GM23338 (cell line): ENCODE data around the gene MRLN. TPM values are rescaled to one million over a fixed set of nuclear protein-coding genes. Genes with fewer than 3 reads are reported as not detected.

Source experiments
- ATAC-seq: fragments of 200-7000 bp; cut with Tn5 transposase; 3 replicates; pipeline ENCODE4 v1.9.1; 2020
- DNase-seq: peaks from one replicate; pipeline ENCODE4 v3.0.0-alpha.2; 2015; ENCODE audit warnings: low spot score
- H2AFZ ChIP-seq: fragments of 200-600 bp; sonication (generic); 2 replicates; pipeline ENCODE4 v1.8.0; 2016; ENCODE audit warnings: antibody characterized with exemption, mild to moderate bottlenecking, moderate library complexity
- H3F3A ChIP-seq: fragments of 200-600 bp; sonication (generic); replicated peaks from 2 replicates; pipeline ENCODE4 v1.8.0; 2017; ENCODE audit warnings: antibody characterized with exemption, mixed run types, low read depth
- H3K27ac ChIP-seq: fragments of 200-600 bp; sonication (generic); 2 replicates; pipeline ENCODE4 v1.6.1; 2016; ENCODE audit warnings: low read depth
- H3K27me3 ChIP-seq: fragments of 200-600 bp; sonication (generic); 2 replicates; pipeline ENCODE4 v1.8.0; 2016; ENCODE audit warnings: mild to moderate bottlenecking, mixed run types, moderate library complexity; ENCODE audit not compliant: insufficient read depth
- H3K36me3 ChIP-seq: fragments of 200-600 bp; sonication (generic); 2 replicates; pipeline ENCODE4 v1.8.0; 2016; ENCODE audit warnings: mild to moderate bottlenecking; ENCODE audit not compliant: insufficient read depth
- H3K4me1 ChIP-seq: fragments of 200-600 bp; sonication (generic); 2 replicates; pipeline ENCODE4 v1.8.0; 2016; ENCODE audit warnings: mild to moderate bottlenecking, moderate library complexity; ENCODE audit not compliant: insufficient read depth
- H3K4me2 ChIP-seq: fragments of 200-600 bp; sonication (generic); 2 replicates; pipeline ENCODE4 v1.7.1; 2017; ENCODE audit warnings: mixed run types
- H3K4me3 ChIP-seq: fragments of 200-600 bp; sonication (generic); 2 replicates; pipeline ENCODE4 v1.6.1; 2016; ENCODE audit warnings: mixed run types
- H3K79me2 ChIP-seq: fragments of 200-600 bp; sonication (generic); replicated peaks from 2 replicates; pipeline ENCODE4 v1.8.0; 2017; ENCODE audit warnings: mild to moderate bottlenecking; ENCODE audit not compliant: insufficient read depth
- H3K9me2 ChIP-seq: fragments of 200-600 bp; sonication (generic); 2 replicates; pipeline ENCODE4 v1.8.0; 2017; ENCODE audit not compliant: insufficient read depth
- H4K20me1 ChIP-seq: fragments of 200-600 bp; sonication (generic); replicated peaks from 2 replicates; pipeline ENCODE4 v1.8.0; 2017; ENCODE audit warnings: mild to moderate bottlenecking; ENCODE audit not compliant: insufficient read depth
- H3K27ac Mint-ChIP-seq: 2 replicates; pipeline ENCODE4 v1.8.0; 2020; ENCODE audit warnings: inconsistent platforms, mild to moderate bottlenecking, moderate library complexity, mixed read lengths
- H3K27me3 Mint-ChIP-seq: 3 replicates; pipeline ENCODE4 v1.8.0; 2022; ENCODE audit warnings: low read depth, mild to moderate bottlenecking, moderate library complexity, mixed read lengths, inconsistent platforms; ENCODE audit not compliant: insufficient read depth, poor library complexity
- H3K36me3 Mint-ChIP-seq: 3 replicates; pipeline ENCODE4 v1.8.0; 2021; ENCODE audit warnings: low read depth, mild to moderate bottlenecking, inconsistent platforms, moderate library complexity, mixed read lengths
- H3K4me1 Mint-ChIP-seq: 3 replicates; pipeline ENCODE4 v1.8.0; 2020; ENCODE audit warnings: mild to moderate bottlenecking, inconsistent platforms, mixed read lengths
- H3K4me3 Mint-ChIP-seq: 3 replicates; pipeline ENCODE4 v1.8.0; 2021; ENCODE audit warnings: moderate library complexity, mild to moderate bottlenecking, inconsistent platforms, mixed read lengths
- H3K9me3 Mint-ChIP-seq: 3 replicates; pipeline ENCODE4 v1.8.0; 2020; ENCODE audit warnings: moderate library complexity, mild to moderate bottlenecking, inconsistent platforms, mixed read lengths
- CREB1 ChIP-seq: fragments of 250-450 bp; sonication (Bioruptor Pico); IDR thresholded peaks from 2 replicates; pipeline ENCODE4 v1.5.0; 2020; ENCODE audit warnings: low read depth, mild to moderate bottlenecking, moderate library complexity
- EZH2phosphoT487 ChIP-seq: fragments of 200-600 bp; sonication (generic); IDR thresholded peaks from one replicate; pipeline ENCODE4 v1.8.1; 2018; ENCODE audit warnings: antibody characterized with exemption; ENCODE audit not compliant: unreplicated experiment
- STAT1 ChIP-seq: IDR thresholded peaks from one replicate; pipeline ENCODE4 v1.6.1; 2016; ENCODE audit warnings: antibody characterized with exemption; ENCODE audit not compliant: unreplicated experiment
- ZNF114 ChIP-seq: fragments of 250-450 bp; sonication (Bioruptor Pico); IDR thresholded peaks from 2 replicates; pipeline ENCODE4 v1.5.0; 2020; ENCODE audit warnings: mild to moderate bottlenecking, moderate library complexity
- ZNF331 ChIP-seq: fragments of 250-450 bp; sonication (Bioruptor Pico); IDR thresholded peaks from 2 replicates; pipeline ENCODE4 v1.5.0; 2020; ENCODE audit warnings: low read depth, mild to moderate bottlenecking, moderate library complexity
- polyA plus RNA-seq: library from polyadenylated mRNA; unstranded; fragments of >200 nt; fragmentation: Nextera tagmentation; extraction: Ambion mirVana; gene quantifications from 2 replicates; pipeline ENCODE4 v1.2.1, GENCODE V29; 2016
- total RNA-seq: library from RNA; depleted of rRNA; stranded (reverse); fragments of >200 nt; shearing (Covaris generic); gene quantifications from 2 replicates; pipeline ENCODE4 v1.2.3, GENCODE V29; 2014
- TF ChIP-seq, protein P1 (sequence below): IDR thresholded peaks from 2 replicates; pipeline ENCODE4 v1.6.1; 2016; ENCODE audit warnings: antibody characterized with exemption
- TF ChIP-seq, protein P2 (sequence below): fragments of 250-450 bp; sonication (Bioruptor Pico); IDR thresholded peaks from 2 replicates; pipeline ENCODE4 v1.5.0; 2020; ENCODE audit warnings: mild to moderate bottlenecking, moderate library complexity
- TF ChIP-seq, protein P3 (sequence below), 2 experiments: fragments of 200-600 bp in 1 of 2; sonication (generic) in 1 of 2; conservative IDR thresholded peaks; 2 replicates each; pipeline versions ENCODE4 v1.5.1 to v1.6.1; 2016 to 2017; ENCODE audit warnings: antibody characterized with exemption in 2 of 2, low read depth in 2 of 2, mild to moderate bottlenecking in 2 of 2, moderate library complexity in 1 of 2

Gene MRLN
- total and polyA plus RNA-seq, 2 experiments from 2014 or later = not detected

DNA sequence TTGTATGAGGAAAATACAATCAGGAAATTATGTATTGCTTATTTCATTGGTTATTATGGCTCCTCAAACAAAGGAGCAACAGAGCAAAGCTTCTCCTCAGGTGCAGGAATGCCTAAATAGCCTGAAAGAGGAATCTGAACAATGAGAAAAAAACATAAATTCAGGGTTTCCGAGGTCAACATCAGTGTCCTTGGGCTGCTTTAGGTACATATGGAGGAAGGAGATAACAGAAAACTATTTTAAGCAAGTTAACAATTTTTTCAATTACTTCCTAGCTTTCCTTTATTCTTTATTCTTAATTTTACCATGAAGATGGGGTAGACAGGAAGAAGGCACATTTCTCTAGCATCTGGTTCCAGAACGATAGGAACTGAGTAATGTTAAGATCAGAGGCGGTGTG is 57.6 kb downstream of the MRLN start:
- no peak overlapping the region for H3K4me3 ChIP-seq
- ATAC-seq (no peak), DNase-seq (no peak)
- TF ChIP-seq ZNF114 (CRISPR knock-in tag) (no peak), EZH2phosphoT487 (no peak), ZNF331 (CRISPR knock-in tag) (no peak), CREB1 (CRISPR knock-in tag) (no peak), STAT1 (no peak)
- TF ChIP-seq, protein P1, sequence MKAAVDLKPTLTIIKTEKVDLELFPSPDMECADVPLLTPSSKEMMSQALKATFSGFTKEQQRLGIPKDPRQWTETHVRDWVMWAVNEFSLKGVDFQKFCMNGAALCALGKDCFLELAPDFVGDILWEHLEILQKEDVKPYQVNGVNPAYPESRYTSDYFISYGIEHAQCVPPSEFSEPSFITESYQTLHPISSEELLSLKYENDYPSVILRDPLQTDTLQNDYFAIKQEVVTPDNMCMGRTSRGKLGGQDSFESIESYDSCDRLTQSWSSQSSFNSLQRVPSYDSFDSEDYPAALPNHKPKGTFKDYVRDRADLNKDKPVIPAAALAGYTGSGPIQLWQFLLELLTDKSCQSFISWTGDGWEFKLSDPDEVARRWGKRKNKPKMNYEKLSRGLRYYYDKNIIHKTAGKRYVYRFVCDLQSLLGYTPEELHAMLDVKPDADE = no peak
- TF ChIP-seq, protein P2, sequence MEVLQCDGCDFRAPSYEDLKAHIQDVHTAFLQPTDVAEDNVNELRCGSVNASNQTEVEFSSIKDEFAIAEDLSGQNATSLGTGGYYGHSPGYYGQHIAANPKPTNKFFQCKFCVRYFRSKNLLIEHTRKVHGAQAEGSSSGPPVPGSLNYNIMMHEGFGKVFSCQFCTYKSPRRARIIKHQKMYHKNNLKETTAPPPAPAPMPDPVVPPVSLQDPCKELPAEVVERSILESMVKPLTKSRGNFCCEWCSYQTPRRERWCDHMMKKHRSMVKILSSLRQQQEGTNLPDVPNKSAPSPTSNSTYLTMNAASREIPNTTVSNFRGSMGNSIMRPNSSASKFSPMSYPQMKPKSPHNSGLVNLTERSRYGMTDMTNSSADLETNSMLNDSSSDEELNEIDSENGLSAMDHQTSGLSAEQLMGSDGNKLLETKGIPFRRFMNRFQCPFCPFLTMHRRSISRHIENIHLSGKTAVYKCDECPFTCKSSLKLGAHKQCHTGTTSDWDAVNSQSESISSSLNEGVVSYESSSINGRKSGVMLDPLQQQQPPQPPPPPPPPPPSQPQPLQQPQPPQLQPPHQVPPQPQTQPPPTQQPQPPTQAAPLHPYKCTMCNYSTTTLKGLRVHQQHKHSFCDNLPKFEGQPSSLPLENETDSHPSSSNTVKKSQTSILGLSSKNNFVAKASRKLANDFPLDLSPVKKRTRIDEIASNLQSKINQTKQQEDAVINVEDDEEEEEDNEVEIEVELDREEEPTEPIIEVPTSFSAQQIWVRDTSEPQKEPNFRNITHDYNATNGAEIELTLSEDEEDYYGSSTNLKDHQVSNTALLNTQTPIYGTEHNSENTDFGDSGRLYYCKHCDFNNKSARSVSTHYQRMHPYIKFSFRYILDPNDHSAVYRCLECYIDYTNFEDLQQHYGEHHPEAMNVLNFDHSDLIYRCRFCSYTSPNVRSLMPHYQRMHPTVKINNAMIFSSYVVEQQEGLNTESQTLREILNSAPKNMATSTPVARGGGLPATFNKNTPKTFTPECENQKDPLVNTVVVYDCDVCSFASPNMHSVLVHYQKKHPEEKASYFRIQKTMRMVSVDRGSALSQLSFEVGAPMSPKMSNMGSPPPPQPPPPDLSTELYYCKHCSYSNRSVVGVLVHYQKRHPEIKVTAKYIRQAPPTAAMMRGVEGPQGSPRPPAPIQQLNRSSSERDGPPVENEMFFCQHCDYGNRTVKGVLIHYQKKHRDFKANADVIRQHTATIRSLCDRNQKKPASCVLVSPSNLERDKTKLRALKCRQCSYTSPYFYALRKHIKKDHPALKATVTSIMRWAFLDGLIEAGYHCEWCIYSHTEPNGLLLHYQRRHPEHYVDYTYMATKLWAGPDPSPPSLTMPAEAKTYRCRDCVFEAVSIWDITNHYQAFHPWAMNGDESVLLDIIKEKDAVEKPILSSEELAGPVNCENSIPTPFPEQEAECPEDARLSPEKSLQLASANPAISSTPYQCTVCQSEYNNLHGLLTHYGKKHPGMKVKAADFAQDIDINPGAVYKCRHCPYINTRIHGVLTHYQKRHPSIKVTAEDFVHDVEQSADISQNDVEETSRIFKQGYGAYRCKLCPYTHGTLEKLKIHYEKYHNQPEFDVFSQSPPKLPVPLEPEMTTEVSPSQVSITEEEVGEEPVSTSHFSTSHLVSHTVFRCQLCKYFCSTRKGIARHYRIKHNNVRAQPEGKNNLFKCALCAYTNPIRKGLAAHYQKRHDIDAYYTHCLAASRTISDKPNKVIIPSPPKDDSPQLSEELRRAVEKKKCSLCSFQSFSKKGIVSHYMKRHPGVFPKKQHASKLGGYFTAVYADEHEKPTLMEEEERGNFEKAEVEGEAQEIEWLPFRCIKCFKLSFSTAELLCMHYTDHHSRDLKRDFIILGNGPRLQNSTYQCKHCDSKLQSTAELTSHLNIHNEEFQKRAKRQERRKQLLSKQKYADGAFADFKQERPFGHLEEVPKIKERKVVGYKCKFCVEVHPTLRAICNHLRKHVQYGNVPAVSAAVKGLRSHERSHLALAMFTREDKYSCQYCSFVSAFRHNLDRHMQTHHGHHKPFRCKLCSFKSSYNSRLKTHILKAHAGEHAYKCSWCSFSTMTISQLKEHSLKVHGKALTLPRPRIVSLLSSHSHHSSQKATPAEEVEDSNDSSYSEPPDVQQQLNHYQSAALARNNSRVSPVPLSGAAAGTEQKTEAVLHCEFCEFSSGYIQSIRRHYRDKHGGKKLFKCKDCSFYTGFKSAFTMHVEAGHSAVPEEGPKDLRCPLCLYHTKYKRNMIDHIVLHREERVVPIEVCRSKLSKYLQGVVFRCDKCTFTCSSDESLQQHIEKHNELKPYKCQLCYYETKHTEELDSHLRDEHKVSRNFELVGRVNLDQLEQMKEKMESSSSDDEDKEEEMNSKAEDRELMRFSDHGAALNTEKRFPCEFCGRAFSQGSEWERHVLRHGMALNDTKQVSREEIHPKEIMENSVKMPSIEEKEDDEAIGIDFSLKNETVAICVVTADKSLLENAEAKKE (CRISPR knock-in tag) = no peak
- TF ChIP-seq, protein P3, sequence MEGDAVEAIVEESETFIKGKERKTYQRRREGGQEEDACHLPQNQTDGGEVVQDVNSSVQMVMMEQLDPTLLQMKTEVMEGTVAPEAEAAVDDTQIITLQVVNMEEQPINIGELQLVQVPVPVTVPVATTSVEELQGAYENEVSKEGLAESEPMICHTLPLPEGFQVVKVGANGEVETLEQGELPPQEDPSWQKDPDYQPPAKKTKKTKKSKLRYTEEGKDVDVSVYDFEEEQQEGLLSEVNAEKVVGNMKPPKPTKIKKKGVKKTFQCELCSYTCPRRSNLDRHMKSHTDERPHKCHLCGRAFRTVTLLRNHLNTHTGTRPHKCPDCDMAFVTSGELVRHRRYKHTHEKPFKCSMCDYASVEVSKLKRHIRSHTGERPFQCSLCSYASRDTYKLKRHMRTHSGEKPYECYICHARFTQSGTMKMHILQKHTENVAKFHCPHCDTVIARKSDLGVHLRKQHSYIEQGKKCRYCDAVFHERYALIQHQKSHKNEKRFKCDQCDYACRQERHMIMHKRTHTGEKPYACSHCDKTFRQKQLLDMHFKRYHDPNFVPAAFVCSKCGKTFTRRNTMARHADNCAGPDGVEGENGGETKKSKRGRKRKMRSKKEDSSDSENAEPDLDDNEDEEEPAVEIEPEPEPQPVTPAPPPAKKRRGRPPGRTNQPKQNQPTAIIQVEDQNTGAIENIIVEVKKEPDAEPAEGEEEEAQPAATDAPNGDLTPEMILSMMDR (conservative IDR thresholded peaks at IDR 0.05; ENCODE audit: low read depth in 2 of 2) = no peak
- H2AFZ ChIP-seq = no peak overlapping the region
- no peak overlapping the region for H3K27ac Mint-ChIP-seq
- H3F3A ChIP-seq = no peaks in the 10 kb centered on the region
- no peak overlapping the region for H3K4me2 ChIP-seq
- no peaks in the 10 kb centered on the region for H4K20me1 ChIP-seq
- H3K27me3 ChIP-seq = no peaks in the 10 kb centered on the region
- H3K36me3 ChIP-seq = no peaks in the 10 kb centered on the region
- H3K4me1 ChIP-seq = no peaks in the 10 kb centered on the region
- H3K9me3 Mint-ChIP-seq = peaks cover 2% of the 10 kb centered on the region; the same call in 1 of the 3 replicates
- H3K27me3 Mint-ChIP-seq = peaks cover 2% of the 10 kb centered on the region
- no peak overlapping the region for H3K4me3 Mint-ChIP-seq
- H3K9me2 ChIP-seq = no peaks in the 10 kb centered on the region
- peaks cover 26% of the 10 kb centered on the region for H3K36me3 Mint-ChIP-seq
- H3K4me1 Mint-ChIP-seq = peaks cover 5% of the 10 kb centered on the region; the same call in 2 of the 3 replicates
- H3K27ac ChIP-seq = no peak overlapping the region
- H3K79me2 ChIP-seq = no peaks in the 10 kb centered on the region; the same call in 1 of the 2 replicates
